Right lobe of liver (tissue), 4 donors: ENCODE results near the gene CACNA2D3.

Source experiments
- CTCF ChIP-seq, 4 donors: fragments of 200-600 bp in 3 of 4; fragments of 450-650 bp in 1 of 4; IDR thresholded peaks; one replicate each; pipeline versions ENCODE4 v1.5.1 to v1.8.0; 2016 to 2022; ENCODE audit warnings: antibody characterized with exemption in 4 of 4, mild to moderate bottlenecking in 2 of 4
- POLR2A ChIP-seq: fragments of 450-650 bp; IDR thresholded peaks from one replicate; pipeline ENCODE4 v1.6.1; 2017; ENCODE audit warnings: antibody characterized with exemption, mild to moderate bottlenecking
- donor health status: DM: no; HTN: no; CAD: no.
- donor health status: DM: no; HTN: no; CAD: no.
- donor health status: DM: no; HTN: yes; CAD: no.

GRCh38 chr3:54488297-54488696, 365.9 kb downstream of the CACNA2D3 start:
- TF ChIP-seq CTCF (IDR thresholded peaks at IDR 0.05), result no peak
- no peak for TF ChIP-seq POLR2A
